GM13977 (cell line): ENCODE data around the gene SNAPC2.

Experiments
- DNase-seq: peaks from one replicate; pipeline ENCODE4 v3.0.0; 2012; ENCODE audit warnings: low spot score
- CTCF ChIP-seq: IDR thresholded peaks from 2 replicates; pipeline ENCODE4 v1.5.1; 2012; ENCODE audit warnings: mild to moderate bottlenecking, control low read depth; ENCODE audit not compliant: insufficient read depth; ENCODE audit errors: extremely low read depth, missing control alignments
- in situ Hi-C: fragments of 300-500 bp; cut with MboI; formaldehyde crosslinking; loops from one replicate; pipeline ENCODE4 v1.12.0; 2022; ENCODE audit warnings: low sequenced_read_pairs, low pct_unique_long_range_greater_than_20kb, mixed read lengths, inconsistent platforms; ENCODE audit not compliant: unreplicated experiment

SNAPC2 gene

GRCh38 chr19:7931221-7932061 is 11.3 kb downstream of the SNAPC2 start:
- no peak for TF ChIP-seq CTCF
- DNase-seq: no peak
- in situ Hi-C loops: no loop called here

GRCh38 chr19:7932276-7932929 is 12.3 kb downstream of the SNAPC2 start:
- no peak for DNase-seq
- TF ChIP-seq CTCF: no peak
- in situ Hi-C loops: no loop called here

GRCh38 chr19:7932930-7933300 is 12.8 kb downstream of the SNAPC2 start:
- DNase-seq: no peak
- no peak for TF ChIP-seq CTCF
- in situ Hi-C loops: no loop called here

GRCh38 chr19:7933411-7933810 is 13.3 kb downstream of the SNAPC2 start:
- DNase-seq: no peak
- TF ChIP-seq CTCF: peak; percentile 36
- in situ Hi-C loops: no loop called here

- TF ChIP-seq CTCF: no peak
- no peak for DNase-seq
- in situ Hi-C loops: no loop called here
Observed at GRCh38 chr19:7933828-7934725, 13.9 kb downstream of the SNAPC2 start.

- in situ Hi-C loops: no loop called here
- DNase-seq: no peak
- TF ChIP-seq CTCF: no peak
Observed at GRCh38 chr19:7934766-7935165, 14.6 kb downstream of the SNAPC2 start.
